ENCODE measurements around the gene ETV6.
A peak's percentile ranks its signal among the peaks of the same experiment; 100 is the strongest.

ETV6 gene

GRCh38 chr12:11811008-11811407 is 161.5 kb downstream of the ETV6 start:
- peaks cover 95% of the 10 kb centered on the region for H3K79me2 ChIP-seq (ENCODE audit: insufficient read depth, low read length)
- no peaks in the 10 kb centered on the region for H3K9me2 ChIP-seq (replicated peaks; ENCODE audit: low read depth, low read length)
- H3K4me3 ChIP-seq (ENCODE audit: low read length, poor library complexity, severe bottlenecking): no peak overlapping the region
- peak overlapping the region; percentile 76 for H3K4me2 ChIP-seq (ENCODE audit: low read depth, low read length, poor library complexity, severe bottlenecking)
- no peaks in the 10 kb centered on the region for H4K20me1 ChIP-seq (ENCODE audit: insufficient read depth, low read length, poor library complexity, severe bottlenecking)
- no peak for TF ChIP-seq CTCF (conservative IDR thresholded peaks at IDR 0.05; ENCODE audit: low read length)
- no peak for TF ChIP-seq EZH2phosphoT487 (IDR thresholded peaks at IDR 0.05; ENCODE audit: borderline replicate concordance)
- H3K9ac ChIP-seq (ENCODE audit: low read depth, low read length, poor library complexity, severe bottlenecking): peak overlapping the region; percentile 73
- peaks cover 56% of the 10 kb centered on the region for H3K4me1 ChIP-seq (ENCODE audit: insufficient read depth, low read length, poor library complexity, severe bottlenecking)
- no peaks in the 10 kb centered on the region for H3K27me3 ChIP-seq (ENCODE audit: insufficient read depth, low read length, poor library complexity, severe bottlenecking)
- no peaks in the 10 kb centered on the region for H3F3A ChIP-seq (ENCODE audit: low read depth)
- peaks cover 19% of the 10 kb centered on the region; the same call in 1 of the 2 replicates for H3K36me3 ChIP-seq (ENCODE audit: insufficient read depth, low read length)
- H3K9me3 ChIP-seq (ENCODE audit: insufficient read depth, low read depth, low read length): no peaks in the 10 kb centered on the region
- H2AFZ ChIP-seq (ENCODE audit: low read length): no peak overlapping the region

- TF ChIP-seq CTCF (conservative IDR thresholded peaks at IDR 0.05; ENCODE audit: low read length): no peak
- TF ChIP-seq EZH2phosphoT487 (IDR thresholded peaks at IDR 0.05; ENCODE audit: borderline replicate concordance): no peak
- H3K27me3 ChIP-seq (ENCODE audit: insufficient read depth, low read length, poor library complexity, severe bottlenecking): no peaks in the 10 kb centered on the region
- H3K9ac ChIP-seq (ENCODE audit: low read depth, low read length, poor library complexity, severe bottlenecking): peak overlapping the region; percentile 73
- peaks cover 93% of the 10 kb centered on the region for H3K79me2 ChIP-seq (ENCODE audit: insufficient read depth, low read length)
- H3K36me3 ChIP-seq (ENCODE audit: insufficient read depth, low read length): peaks cover 22% of the 10 kb centered on the region; the same call in 1 of the 2 replicates
- no peaks in the 10 kb centered on the region for H4K20me1 ChIP-seq (ENCODE audit: insufficient read depth, low read length, poor library complexity, severe bottlenecking)
- no peaks in the 10 kb centered on the region for H3F3A ChIP-seq (ENCODE audit: low read depth)
- peak overlapping the region; percentile 62 for H3K4me3 ChIP-seq (ENCODE audit: low read length, poor library complexity, severe bottlenecking)
- H3K4me2 ChIP-seq (ENCODE audit: low read depth, low read length, poor library complexity, severe bottlenecking): peak overlapping the region; percentile 76
- no peaks in the 10 kb centered on the region for H3K9me2 ChIP-seq (replicated peaks; ENCODE audit: low read depth, low read length)
- no peaks in the 10 kb centered on the region for H3K9me3 ChIP-seq (ENCODE audit: insufficient read depth, low read depth, low read length)
- peaks cover 46% of the 10 kb centered on the region for H3K4me1 ChIP-seq (ENCODE audit: insufficient read depth, low read length, poor library complexity, severe bottlenecking)
- H2AFZ ChIP-seq (ENCODE audit: low read length): no peak overlapping the region
Measured at GRCh38 chr12:11812241-11812585, 162.7 kb downstream of the ETV6 start.

- TF ChIP-seq EZH2phosphoT487 (IDR thresholded peaks at IDR 0.05; ENCODE audit: borderline replicate concordance) (no peak), CTCF (conservative IDR thresholded peaks at IDR 0.05; ENCODE audit: low read length) (no peak)
- Histone ChIP-seq H3K4me3 (ENCODE audit: low read length, poor library complexity, severe bottlenecking) (peak overlapping the region; percentile 62), H4K20me1 (ENCODE audit: insufficient read depth, low read length, poor library complexity, severe bottlenecking) (no peaks in the 10 kb centered on the region), H3K79me2 (ENCODE audit: insufficient read depth, low read length) (peaks cover 94% of the 10 kb centered on the region), H3K4me1 (ENCODE audit: insufficient read depth, low read length, poor library complexity, severe bottlenecking) (peaks cover 40% of the 10 kb centered on the region), H3K36me3 (ENCODE audit: insufficient read depth, low read length) (peaks cover 23% of the 10 kb centered on the region; the same call in 1 of the 2 replicates), H3F3A (ENCODE audit: low read depth) (no peaks in the 10 kb centered on the region), H3K9me3 (ENCODE audit: insufficient read depth, low read depth, low read length) (no peaks in the 10 kb centered on the region), H3K9me2 (replicated peaks; ENCODE audit: low read depth, low read length) (no peaks in the 10 kb centered on the region), H2AFZ (ENCODE audit: low read length) (no peak overlapping the region), H3K4me2 (ENCODE audit: low read depth, low read length, poor library complexity, severe bottlenecking) (peak overlapping the region; percentile 76), H3K27me3 (ENCODE audit: insufficient read depth, low read length, poor library complexity, severe bottlenecking) (no peaks in the 10 kb centered on the region), H3K9ac (ENCODE audit: low read depth, low read length, poor library complexity, severe bottlenecking) (peak overlapping the region; percentile 73)
Measured at GRCh38 chr12:11812586-11813437, 163.3 kb downstream of the ETV6 start.
